G401 (cell line): Measurements from ENCODE around the gene CPD. TPM values are rescaled to one million over a fixed set of nuclear protein-coding genes. Genes with fewer than 3 reads are reported as not detected.
"Not testable (repeated sequence)": the region's sequence is repeated elsewhere in the genome, so short reads cannot be mapped to it uniquely, and the experiment has no call there.

Source experiments
- DNase-seq: peaks from one replicate; pipeline ENCODE4 v3.0.0-alpha.2; 2015; ENCODE audit warnings: low spot score
- in situ Hi-C: cut with HindIII; loops from 2 replicates; pipeline ENCODE4 v1.10.0; 2016; ENCODE audit warnings: low sequenced_read_pairs, mixed read lengths
- total RNA-seq: library from RNA; depleted of rRNA; stranded (reverse); fragments of >200 nt; shearing (Covaris generic); gene quantifications from 2 replicates; pipeline ENCODE4 v1.2.3, GENCODE V29; 2014

CPD gene
- total RNA-seq, 1 experiment from 2014 or later: 38.6 TPM

GRCh38 chr17:30379903-30380381 is 1.2 kb downstream of the CPD start:
- peak; percentile 36 for DNase-seq
- in situ Hi-C loops: no loop called here

- DNase-seq: peak; percentile 28
- in situ Hi-C loops: no loop called here
Observed at GRCh38 chr17:30380643-30381339, 2.1 kb downstream of the CPD start.

- in situ Hi-C loops: no loop called here
- no peak for DNase-seq
Observed at GRCh38 chr17:30381340-30381659, 2.6 kb downstream of the CPD start.

GRCh38 chr17:30382345-30382744 is 3.6 kb downstream of the CPD start:
- DNase-seq: no peak
- in situ Hi-C loops: no loop called here

- in situ Hi-C loops: no loop called here
- DNase-seq: no peak
Observed at GRCh38 chr17:30388321-30389179, 9.8 kb downstream of the CPD start.

- no peak for DNase-seq
- in situ Hi-C loops: no loop called here
Observed at GRCh38 chr17:30389756-30390300, 11.1 kb downstream of the CPD start.

GRCh38 chr17:30391534-30391933 is 12.8 kb downstream of the CPD start:
- no peak for DNase-seq
- in situ Hi-C loops: no loop called here

- in situ Hi-C loops: no loop called here
- DNase-seq: no peak
Observed at GRCh38 chr17:30393491-30393890, 14.8 kb downstream of the CPD start.

- no peak for DNase-seq
- in situ Hi-C loops: no loop called here
Observed at GRCh38 chr17:30393911-30394867, 15.5 kb downstream of the CPD start.

- in situ Hi-C loops: no loop called here
- DNase-seq: no peak
Observed at GRCh38 chr17:30395398-30396022, 16.8 kb downstream of the CPD start.

- in situ Hi-C loops: no loop called here
- no peak for DNase-seq
Observed at GRCh38 chr17:30396129-30396528, 17.4 kb downstream of the CPD start.

GRCh38 chr17:30396612-30397011 is 17.9 kb downstream of the CPD start:
- in situ Hi-C loops: no loop called here
- no peak for DNase-seq

GRCh38 chr17:30398328-30399041 is 19.8 kb downstream of the CPD start:
- DNase-seq: no peak
- in situ Hi-C loops: no loop called here

GRCh38 chr17:30401097-30401496 is 22.4 kb downstream of the CPD start:
- no peak for DNase-seq
- in situ Hi-C loops: no loop called here

GRCh38 chr17:30405161-30405560 is 26.4 kb downstream of the CPD start:
- DNase-seq: no peak
- in situ Hi-C loops: no loop called here

- DNase-seq, in situ Hi-C loops: not testable (repeated sequence)
Observed at GRCh38 chr17:30410627-30411026, 31.9 kb downstream of the CPD start.

- DNase-seq, in situ Hi-C loops: not testable (repeated sequence)
Observed at GRCh38 chr17:30412008-30412496, 33.3 kb downstream of the CPD start.

- in situ Hi-C loops: no loop called here
- no peak for DNase-seq
Observed at GRCh38 chr17:30413109-30413508, 34.4 kb downstream of the CPD start.
